Measurements from ENCODE around the gene SLC38A1. TPM values are rescaled to one million over a fixed set of nuclear protein-coding genes. Genes with fewer than 3 reads are reported as not detected.
"Not testable (repeated sequence)": the region's sequence is repeated elsewhere in the genome, so short reads cannot be mapped to it uniquely, and the experiment has no call there.

Gene SLC38A1
- total and polyA plus RNA-seq, 4 donors = 13.7 to 60.3 (median 26.4) TPM

- DNase-seq (no peak), ATAC-seq (ENCODE audit: insufficient read depth, low FRiP score) (no peak)
- H3K9me3 ChIP-seq (ENCODE audit: control insufficient read depth in 4 of 4, insufficient read depth in 3 of 4, low read length in 3 of 4) = no peaks in the 10 kb centered on the region
- no peak overlapping the region for H3K4me3 ChIP-seq
- H3K9ac ChIP-seq (ENCODE audit: insufficient read depth in 1 of 2, low read length in 2 of 2) = no peak overlapping the region
- 71 to 80% methylated on average over 5 of the region's 5 CpGs for WGBS, 2 donors
- H3K36me3 ChIP-seq (ENCODE audit: control insufficient read depth in 4 of 4, insufficient read depth in 4 of 4, low read length in 4 of 4) = peaks cover 0 to 38% (median 5%) of the 10 kb centered on the region in 4 donors
- no peaks in the 10 kb centered on the region for H3K4me1 ChIP-seq (ENCODE audit: control insufficient read depth in 5 of 5, insufficient read depth in 5 of 5, low read length in 5 of 5)
- no peak for TF ChIP-seq CTCF (IDR thresholded peaks at IDR 0.05; ENCODE audit: control extremely low read depth, extremely low read depth)
- no peak overlapping the region for H3K27ac ChIP-seq (ENCODE audit: low read depth in 1 of 2, low read length in 1 of 2)
- H3K27me3 ChIP-seq (ENCODE audit: control insufficient read depth in 3 of 3, insufficient read depth in 3 of 3, low read length in 2 of 3) = no peaks in the 10 kb centered on the region
These were observed 71.0 kb downstream of the SLC38A1 start for GRCh38 chr12:46197883-46198282.

GRCh38 chr12:46190533-46190932 is 78.3 kb downstream of the SLC38A1 start:
- H3K36me3 ChIP-seq (ENCODE audit: control insufficient read depth in 4 of 4, insufficient read depth in 4 of 4, low read length in 4 of 4) = peaks cover 0 to 14% (median 2%) of the 10 kb centered on the region in 4 donors
- not testable (repeated sequence) for H3K4me3 ChIP-seq; H3K9me3 ChIP-seq (ENCODE audit: control insufficient read depth in 4 of 4, insufficient read depth in 3 of 4, low read length in 3 of 4); ATAC-seq (ENCODE audit: insufficient read depth, low FRiP score); H3K27ac ChIP-seq (ENCODE audit: low read depth in 1 of 2, low read length in 1 of 2); DNase-seq; H3K9ac ChIP-seq (ENCODE audit: insufficient read depth in 1 of 2, low read length in 2 of 2); H3K4me1 ChIP-seq (ENCODE audit: control insufficient read depth in 5 of 5, insufficient read depth in 5 of 5, low read length in 5 of 5); H3K27me3 ChIP-seq (ENCODE audit: control insufficient read depth in 3 of 3, insufficient read depth in 3 of 3, low read length in 2 of 3)
- 85 to 94% methylated on average over 2 of the region's 2 CpGs for WGBS, 2 donors

GRCh38 chr12:46188170-46188569 is 80.7 kb downstream of the SLC38A1 start:
- no peak for TF ChIP-seq CTCF (IDR thresholded peaks at IDR 0.05; ENCODE audit: control extremely low read depth, extremely low read depth)
- ATAC-seq (ENCODE audit: insufficient read depth, low FRiP score) = no peak
- H3K27me3 ChIP-seq (ENCODE audit: control insufficient read depth in 3 of 3, insufficient read depth in 3 of 3, low read length in 2 of 3) = no peaks in the 10 kb centered on the region
- no peaks in the 10 kb centered on the region for H3K9me3 ChIP-seq (ENCODE audit: control insufficient read depth in 4 of 4, insufficient read depth in 3 of 4, low read length in 3 of 4)
- no peak overlapping the region for H3K9ac ChIP-seq (ENCODE audit: insufficient read depth in 1 of 2, low read length in 2 of 2)
- no peak overlapping the region for H3K4me3 ChIP-seq
- peaks cover 0 to 9% (median 1%) of the 10 kb centered on the region in 4 donors for H3K36me3 ChIP-seq (ENCODE audit: control insufficient read depth in 4 of 4, insufficient read depth in 4 of 4, low read length in 4 of 4)
- 86 to 94% methylated on average over 2 of the region's 2 CpGs for WGBS, 2 donors
- no peak for DNase-seq
- no peak overlapping the region for H3K27ac ChIP-seq (ENCODE audit: low read depth in 1 of 2, low read length in 1 of 2)
- H3K4me1 ChIP-seq (ENCODE audit: control insufficient read depth in 5 of 5, insufficient read depth in 5 of 5, low read length in 5 of 5) = no peaks in the 10 kb centered on the region

GRCh38 chr12:46187023-46187422 is 81.8 kb downstream of the SLC38A1 start:
- no peak for TF ChIP-seq CTCF (IDR thresholded peaks at IDR 0.05; ENCODE audit: control extremely low read depth, extremely low read depth)
- H3K4me1 ChIP-seq (ENCODE audit: control insufficient read depth in 5 of 5, insufficient read depth in 5 of 5, low read length in 5 of 5) = no peaks in the 10 kb centered on the region
- H3K27me3 ChIP-seq (ENCODE audit: control insufficient read depth in 3 of 3, insufficient read depth in 3 of 3, low read length in 2 of 3) = no peaks in the 10 kb centered on the region
- 44 to 65% methylated on average over 3 of the region's 3 CpGs for WGBS, 2 donors
- ATAC-seq (ENCODE audit: insufficient read depth, low FRiP score) (peak; percentile 62), DNase-seq (peak; percentile 22 to 77 (median 31))
- H3K36me3 ChIP-seq (ENCODE audit: control insufficient read depth in 4 of 4, insufficient read depth in 4 of 4, low read length in 4 of 4) = peaks cover 0 to 9% (median 1%) of the 10 kb centered on the region in 4 donors
- no peak overlapping the region for H3K27ac ChIP-seq (ENCODE audit: low read depth in 1 of 2, low read length in 1 of 2)
- no peak overlapping the region for H3K4me3 ChIP-seq
- no peak overlapping the region for H3K9ac ChIP-seq (ENCODE audit: insufficient read depth in 1 of 2, low read length in 2 of 2)
- no peaks in the 10 kb centered on the region for H3K9me3 ChIP-seq (ENCODE audit: control insufficient read depth in 4 of 4, insufficient read depth in 3 of 4, low read length in 3 of 4)
